ENCODE data around the gene NR2E3.

GRCh38 chr15:71813723-71814470 lies 3.5 kb downstream of the NR2E3 start:
- TF ChIP-seq CTCF (IDR thresholded peaks at IDR 0.05; ENCODE audit: low read depth, low read length, poor library complexity, severe bottlenecking), result no peak
- TF ChIP-seq EZH2phosphoT487 (IDR thresholded peaks at IDR 0.05; ENCODE audit: borderline replicate concordance, low read length), result no peak

Measured in DOHH2 (cell line).